Prostate gland (tissue), 2 donors: Measurements from ENCODE around the gene CHTOP.

Experiments used
- CTCF ChIP-seq, 4 experiments: fragments of 200-600 bp in 2 of 4; fragments of 450-650 bp in 2 of 4; sonication (generic) in 2 of 4; IDR thresholded peaks; 1 replicate in 3 of 4; 2 replicates in 1 of 4; pipeline ENCODE4 v1.5.1; 2016 to 2019; ENCODE audit warnings: antibody characterized with exemption in 4 of 4, mild to moderate bottlenecking in 2 of 4, moderate library complexity in 2 of 4
- POLR2A ChIP-seq: fragments of 450-650 bp; IDR thresholded peaks from one replicate; pipeline ENCODE4 v1.6.1; 2016; ENCODE audit warnings: antibody characterized with exemption, mild to moderate bottlenecking

DNA sequence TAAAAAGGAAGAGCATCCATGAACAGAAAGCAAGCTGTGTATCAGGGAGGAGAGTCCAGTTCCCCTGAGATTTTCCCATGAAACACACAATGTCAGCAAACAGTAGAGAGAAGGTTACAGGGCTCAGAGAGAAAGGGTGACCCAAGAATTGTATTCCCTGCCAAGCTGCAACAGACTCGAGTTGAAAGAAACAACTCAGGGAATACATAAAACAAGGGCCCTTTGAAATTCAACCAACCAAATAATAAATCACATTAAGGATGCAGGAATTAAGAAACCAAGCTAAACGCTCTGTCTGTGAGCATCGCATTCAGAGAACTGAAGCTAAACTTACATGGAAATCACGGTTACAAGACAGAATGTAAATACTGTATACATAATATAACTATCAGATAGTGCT, 41.1 kb upstream of the CHTOP start:
- TF ChIP-seq POLR2A (no peak), CTCF (IDR thresholded peaks at IDR 0.05) (no peak)
